Lung (tissue), 12 donors: Measurements from ENCODE around the gene THOC7. TPM values are rescaled to one million over a fixed set of nuclear protein-coding genes. Genes with fewer than 3 reads are reported as not detected.

Source experiments
- ATAC-seq: fragments of 200-7000 bp; cut with Tn5 transposase; one replicate; pipeline ENCODE4 v1.9.1; 2020; ENCODE audit warnings: moderate number of reproducible peaks; ENCODE audit not compliant: insufficient read depth, low FRiP score
- DNase-seq, 3 donors: peaks; one replicate each; pipeline ENCODE4 v3.0.0-alpha.2; 2013 to 2017
- H3K27ac ChIP-seq, 2 donors: one replicate each; pipeline ENCODE4 v1.5.1; 2013; ENCODE audit warnings: mild to moderate bottlenecking in 2 of 2, moderate library complexity in 2 of 2, control low read depth in 1 of 2, inconsistent platforms in 1 of 2, low read depth in 1 of 2, low read length in 1 of 2
- H3K27me3 ChIP-seq, 3 donors: one replicate each; pipeline ENCODE4 v1.5.1; 2013; ENCODE audit warnings: low read length in 2 of 3; ENCODE audit not compliant: control insufficient read depth in 3 of 3, insufficient read depth in 3 of 3
- H3K36me3 ChIP-seq, 4 donors: one replicate each; pipeline ENCODE4 v1.5.1; 2013; ENCODE audit warnings: low read length in 4 of 4, mild to moderate bottlenecking in 1 of 4, moderate library complexity in 1 of 4; ENCODE audit not compliant: control insufficient read depth in 4 of 4, insufficient read depth in 4 of 4
- H3K4me1 ChIP-seq, 5 donors: one replicate each; pipeline ENCODE4 v1.5.1; 2013; ENCODE audit warnings: low read length in 5 of 5, mild to moderate bottlenecking in 2 of 5, moderate library complexity in 1 of 5; ENCODE audit not compliant: control insufficient read depth in 5 of 5, insufficient read depth in 5 of 5
- H3K4me3 ChIP-seq: one replicate; pipeline ENCODE4 v1.5.1; 2013; ENCODE audit warnings: mild to moderate bottlenecking, control low read depth, moderate library complexity
- H3K9ac ChIP-seq, 2 donors: one replicate each; pipeline ENCODE4 v1.5.1; 2013; ENCODE audit warnings: low read length in 2 of 2, control low read depth in 1 of 2; ENCODE audit not compliant: insufficient read depth in 1 of 2
- H3K9me3 ChIP-seq, 4 donors: one replicate each; pipeline ENCODE4 v1.5.1; 2013; ENCODE audit warnings: low read length in 3 of 4, mild to moderate bottlenecking in 1 of 4, moderate library complexity in 1 of 4; ENCODE audit not compliant: control insufficient read depth in 4 of 4, insufficient read depth in 3 of 4
- CTCF ChIP-seq: IDR thresholded peaks from 2 replicates; pipeline ENCODE4 v1.5.1; 2012; ENCODE audit warnings: mild to moderate bottlenecking; ENCODE audit errors: control extremely low read depth, extremely low read depth
- WGBS, 2 donors: extraction: QIAGEN DNeasy Blood & Tissue Kit; methylation state at CpG; one replicate each; pipeline ENCODE4 v1.1.7; 2013; 5-methylcytosine and 5-hydroxymethylcytosine counted together
- polyA plus RNA-seq, 2 donors: library from polyadenylated mRNA; stranded (reverse); fragments of 200-250 nt; gene quantifications; one replicate each; pipeline ENCODE4 v1.2.1, GENCODE V29; 2013
- total RNA-seq, 2 donors: library from RNA; depleted of rRNA in 1 of 2; stranded (reverse); fragments of >200 nt in 1 of 2; gene quantifications; one replicate each; pipeline ENCODE4 v1.2.1, GENCODE V29; 2014 to 2021
- donor health status: control.
- donor health status: control.
- donor health status: Bipolar disorder and iron deficiency.
- donor health status: healthy.
- donor health status: DM: yes; HTN: yes; CAD: no.

THOC7 gene
- total and polyA plus RNA-seq, 4 donors, result 38.1 to 124 (median 42.5) TPM

- no peak for TF ChIP-seq CTCF
- no peak overlapping the region for H3K9ac ChIP-seq
- no peaks in the 10 kb centered on the region for H3K36me3 ChIP-seq
- peaks cover 3 to 15% (median 9%) of the 10 kb centered on the region in 5 donors for H3K4me1 ChIP-seq
- H3K9me3 ChIP-seq, result no peaks in the 10 kb centered on the region
- H3K27ac ChIP-seq, result no peak overlapping the region
- H3K27me3 ChIP-seq, result no peaks in the 10 kb centered on the region
- ATAC-seq, result no peak
- DNase-seq, result no peak
- WGBS, 2 donors, result 83 to 84% methylated on average over 3 of the region's 3 CpGs
- no peak overlapping the region for H3K4me3 ChIP-seq
Measured at GRCh38 chr3:63860776-63861175, 2.8 kb downstream of the THOC7 start.

GRCh38 chr3:63857311-63857710 is 6.3 kb downstream of the THOC7 start:
- 93 to 97% methylated on average over 2 of the region's 2 CpGs for WGBS, 2 donors
- TF ChIP-seq CTCF, result no peak
- DNase-seq, result no peak
- Histone ChIP-seq H3K9ac (no peak overlapping the region), H3K4me3 (no peak overlapping the region), H3K27ac (no peak overlapping the region), H3K36me3 (no peaks in the 10 kb centered on the region), H3K4me1 (peaks cover 0 to 6% (median 3%) of the 10 kb centered on the region in 5 donors), H3K9me3 (no peaks in the 10 kb centered on the region), H3K27me3 (no peaks in the 10 kb centered on the region)
- ATAC-seq, result no peak

- Histone ChIP-seq H3K9me3 (no peaks in the 10 kb centered on the region), H3K9ac (no peak overlapping the region), H3K27me3 (no peaks in the 10 kb centered on the region), H3K4me1 (peaks cover 0 to 5% (median 1%) of the 10 kb centered on the region in 5 donors), H3K4me3 (no peak overlapping the region), H3K36me3 (no peaks in the 10 kb centered on the region), H3K27ac (no peak overlapping the region)
- DNase-seq (peak in 1 of 3 donors; percentile 22), ATAC-seq (no peak)
- 38 to 42% methylated on average over 1 of the region's 1 CpG for WGBS, 2 donors
- TF ChIP-seq CTCF, result no peak
Measured at GRCh38 chr3:63855333-63855940, 8.2 kb downstream of the THOC7 start.

GRCh38 chr3:63853106-63853505 is 10.5 kb downstream of the THOC7 start:
- Histone ChIP-seq H3K27ac (no peak overlapping the region), H3K9ac (no peak overlapping the region), H3K27me3 (no peaks in the 10 kb centered on the region), H3K36me3 (no peaks in the 10 kb centered on the region), H3K4me1 (peaks cover 0 to 8% (median 0%) of the 10 kb centered on the region in 5 donors), H3K9me3 (no peaks in the 10 kb centered on the region), H3K4me3 (no peak overlapping the region)
- WGBS, 2 donors, result 84 to 89% methylated on average over 4 of the region's 4 CpGs
- TF ChIP-seq CTCF, result no peak
- ATAC-seq (no peak), DNase-seq (no peak)
